IMR-90 (cell line): Measurements from ENCODE around the gene KCNQ5. TPM values are rescaled to one million over a fixed set of nuclear protein-coding genes. Genes with fewer than 3 reads are reported as not detected.

Source experiments
- ATAC-seq: fragments of 200-7000 bp; cut with Tn5 transposase; 2 replicates; pipeline ENCODE4 v1.9.1; 2020; ENCODE audit warnings: low read depth, mild to moderate bottlenecking, moderate library complexity
- BruUV-seq: library from RNA; stranded (reverse); fragments of 400-500 nt; replicated peaks from 2 replicates; lab custom pipeline; 2021; lab: Mats Ljungman, UMichigan
- CTCF ChIA-PET: fragments of 300-600 bp; formaldehyde crosslinking; extraction: SDS; loops from one replicate; lab custom pipeline; 2021; ENCODE audit warnings: antibody characterized with exemption; lab: Yijun Ruan, JAX
- POLR2A ChIA-PET: fragments of 300-600 bp; sonication (Branson Sonifier 250); formaldehyde crosslinking; loops from one replicate; lab custom pipeline; 2022; ENCODE audit warnings: antibody characterized with exemption; ENCODE audit not compliant: unreplicated experiment; lab: Charles Lee
- DNase-seq: peaks from one replicate; pipeline ENCODE4 v3.0.0; 2013
- H2AFZ ChIP-seq: replicated peaks from 2 replicates; pipeline ENCODE3; 2013; ENCODE audit warnings: low read length, mild to moderate bottlenecking; ENCODE audit not compliant: poor library complexity
- H2AK5ac ChIP-seq: 2 replicates; pipeline ENCODE4 v1.6.1; 2013; ENCODE audit warnings: low read depth, low read length, inconsistent platforms
- H2AK9ac ChIP-seq: replicated peaks from 2 replicates; pipeline ENCODE3; 2013; ENCODE audit warnings: mild to moderate bottlenecking, low read depth, low read length, moderate library complexity; ENCODE audit not compliant: poor library complexity
- H2BK120ac ChIP-seq: 2 replicates; pipeline ENCODE4 v1.6.1; 2013; ENCODE audit warnings: low read depth, low read length, inconsistent platforms
- H2BK15ac ChIP-seq: 3 replicates; pipeline ENCODE4 v1.6.1; 2013; ENCODE audit warnings: low read depth, low read length, inconsistent platforms
- H2BK20ac ChIP-seq: 2 replicates; pipeline ENCODE4 v1.6.1; 2013; ENCODE audit warnings: low read depth, mild to moderate bottlenecking, inconsistent platforms, low read length, moderate library complexity
- H2BK5ac ChIP-seq: 2 replicates; pipeline ENCODE4 v1.6.1; 2013; ENCODE audit warnings: mild to moderate bottlenecking, low read depth, low read length, inconsistent platforms; ENCODE audit not compliant: poor library complexity, severe bottlenecking
- H3K14ac ChIP-seq: replicated peaks from 2 replicates; pipeline ENCODE4 v1.6.1; 2013; ENCODE audit warnings: low read depth, low read length, inconsistent platforms
- H3K18ac ChIP-seq: 2 replicates; pipeline ENCODE4 v1.6.1; 2013; ENCODE audit warnings: low read depth, low read length, control low read depth
- H3K23ac ChIP-seq: 2 replicates; pipeline ENCODE4 v1.6.1; 2013; ENCODE audit warnings: low read depth, low read length, inconsistent platforms
- H3K27ac ChIP-seq: 2 replicates; pipeline ENCODE4 v1.5.1; 2013; ENCODE audit warnings: mild to moderate bottlenecking, control low read depth, low read length; ENCODE audit not compliant: insufficient read depth
- H3K27me3 ChIP-seq: 2 replicates; pipeline ENCODE4 v1.6.1; 2013; ENCODE audit warnings: low read length; ENCODE audit not compliant: control insufficient read depth, insufficient read depth
- H3K36me3 ChIP-seq: 2 replicates; pipeline ENCODE4 v1.6.1; 2013; ENCODE audit warnings: low read length, mixed read lengths; ENCODE audit not compliant: control insufficient read depth, insufficient read depth
- H3K4ac ChIP-seq: 2 replicates; pipeline ENCODE4 v1.6.1; 2013; ENCODE audit warnings: low read depth, low read length, inconsistent platforms
- H3K4me1 ChIP-seq: 2 replicates; pipeline ENCODE4 v1.6.1; 2013; ENCODE audit warnings: low read length, mixed read lengths; ENCODE audit not compliant: control insufficient read depth, insufficient read depth
- H3K4me2 ChIP-seq: 2 replicates; pipeline ENCODE4 v1.6.1; 2013; ENCODE audit warnings: low read depth, mild to moderate bottlenecking, control low read depth, low read length, moderate library complexity
- H3K4me3 ChIP-seq: 2 replicates; pipeline ENCODE4 v1.5.1; 2013; ENCODE audit warnings: low read depth, mild to moderate bottlenecking, control low read depth, low read length, moderate library complexity; ENCODE audit not compliant: insufficient read depth
- H3K56ac ChIP-seq: 2 replicates; pipeline ENCODE4 v1.6.1; 2013; ENCODE audit warnings: low read length, inconsistent platforms; ENCODE audit not compliant: insufficient read depth; ENCODE audit errors: extremely low read depth
- H3K79me1 ChIP-seq, 2 experiments: 2 replicates each; pipeline ENCODE4 v1.6.1; 2013; ENCODE audit warnings: low read length in 2 of 2, inconsistent platforms in 1 of 2, low read depth in 1 of 2
- H3K9ac ChIP-seq: 2 replicates; pipeline ENCODE4 v1.6.1; 2013; ENCODE audit warnings: low read depth, low read length, control low read depth
- H3K9me1 ChIP-seq: 2 replicates; pipeline ENCODE4 v1.6.1; 2013; ENCODE audit warnings: low read length, inconsistent platforms; ENCODE audit not compliant: insufficient read depth
- H3K9me3 ChIP-seq: 2 replicates; pipeline ENCODE4 v1.6.1; 2013; ENCODE audit warnings: low read length; ENCODE audit not compliant: control insufficient read depth, insufficient read depth
- H4K20me1 ChIP-seq: 2 replicates; pipeline ENCODE4 v1.6.1; 2013; ENCODE audit warnings: low read length, inconsistent platforms; ENCODE audit not compliant: insufficient read depth
- H4K5ac ChIP-seq: 2 replicates; pipeline ENCODE4 v1.6.1; 2013; ENCODE audit warnings: mild to moderate bottlenecking, low read depth, low read length, control low read depth
- H4K8ac ChIP-seq, 2 experiments: 2 replicates each; pipeline ENCODE4 v1.6.1; 2013; ENCODE audit warnings: low read depth in 2 of 2, low read length in 2 of 2, control low read depth in 1 of 2, inconsistent platforms in 1 of 2
- H4K91ac ChIP-seq: 2 replicates; pipeline ENCODE4 v1.6.1; 2013; ENCODE audit warnings: low read depth, low read length, inconsistent platforms; ENCODE audit not compliant: insufficient read depth
- BHLHE40 ChIP-seq: fragments of 150-350 bp; IDR thresholded peaks from 2 replicates; pipeline ENCODE4 v1.6.1; 2016; ENCODE audit warnings: mild to moderate bottlenecking, low read depth, low read length
- CEBPB ChIP-seq: IDR thresholded peaks from 2 replicates; pipeline ENCODE4 v1.6.1; 2012; ENCODE audit warnings: low read depth, low read length, improper control_type of control experiment
- CHD1 ChIP-seq: IDR thresholded peaks from 2 replicates; pipeline ENCODE4 v1.6.1; 2012; ENCODE audit warnings: low read depth, low read length, improper control_type of control experiment
- CTCF ChIP-seq: conservative IDR thresholded peaks from 2 replicates; pipeline ENCODE4 v1.5.1; 2012; ENCODE audit warnings: mild to moderate bottlenecking, low read depth, low read length, improper control_type of control experiment
- ELK1 ChIP-seq: fragments of 150-350 bp; IDR thresholded peaks from 2 replicates; pipeline ENCODE4 v1.6.1; 2016; ENCODE audit warnings: low read depth, mild to moderate bottlenecking, low read length, moderate library complexity, borderline replicate concordance
- FOS ChIP-seq: fragments of 150-350 bp; IDR thresholded peaks from 2 replicates; pipeline ENCODE4 v1.6.1; 2016; ENCODE audit warnings: low read depth, low read length
- MAFK ChIP-seq: IDR thresholded peaks from 2 replicates; pipeline ENCODE4 v1.6.1; 2012; ENCODE audit warnings: low read depth, low read length, improper control_type of control experiment
- MAZ ChIP-seq: IDR thresholded peaks from 2 replicates; pipeline ENCODE4 v1.6.1; 2012; ENCODE audit warnings: low read depth, mild to moderate bottlenecking, low read length, improper control_type of control experiment, moderate library complexity, borderline replicate concordance
- MXI1 ChIP-seq: IDR thresholded peaks from 2 replicates; pipeline ENCODE4 v1.6.1; 2012; ENCODE audit warnings: low read depth, mild to moderate bottlenecking, low read length, moderate library complexity, borderline replicate concordance
- RAD21 ChIP-seq: IDR thresholded peaks from 2 replicates; pipeline ENCODE4 v1.6.1; 2012; ENCODE audit warnings: low read length, improper control_type of control experiment
- RCOR1 ChIP-seq: IDR thresholded peaks from 2 replicates; pipeline ENCODE4 v1.6.1; 2012; ENCODE audit warnings: mild to moderate bottlenecking, low read length, improper control_type of control experiment; ENCODE audit not compliant: insufficient replicate concordance
- RFX5 ChIP-seq: IDR thresholded peaks from 2 replicates; pipeline ENCODE4 v1.8.0; 2012; ENCODE audit warnings: low read depth, mild to moderate bottlenecking, low read length, moderate library complexity
- SMC3 ChIP-seq: fragments of 150-350 bp; IDR thresholded peaks from 2 replicates; pipeline ENCODE4 v1.6.1; 2016; ENCODE audit warnings: low read depth, mild to moderate bottlenecking, antibody characterized with exemption, low read length, moderate library complexity
- USF2 ChIP-seq: fragments of 150-350 bp; IDR thresholded peaks from 2 replicates; pipeline ENCODE4 v1.6.1; 2017; ENCODE audit warnings: mild to moderate bottlenecking, antibody characterized with exemption, low read length, low read depth
- WGBS, 2 experiments: methylation state at CpG; one replicate each; pipeline versions ENCODE4 v1.1.5 to v1.1.7; 2013; ENCODE audit warnings: missing lambda C conversion rate in 2 of 2; ENCODE audit not compliant: insufficient read length in 1 of 2; ENCODE audit errors: extremely low coverage in 2 of 2; 5-methylcytosine and 5-hydroxymethylcytosine counted together
- dilution Hi-C: fragments of 300-500 bp; cut with HindIII; formaldehyde crosslinking; loops from one replicate; pipeline ENCODE4 v1.14.3; 2018; ENCODE audit warnings: low sequenced_read_pairs; ENCODE audit not compliant: unreplicated experiment
- in situ Hi-C: fragments of 300-500 bp; cut with MboI; formaldehyde crosslinking; loops from 3 replicates; pipeline ENCODE4 v1.14.3; 2019; ENCODE audit warnings: low sequenced_read_pairs, inconsistent platforms, mixed read lengths
- intact Hi-C: fragments of 100-400 bp; cut with micrococcal nuclease; formaldehyde crosslinking; loops from 2 replicates; pipeline ENCODE4 v1.10.0; 2022
- polyA plus RNA-seq, 3 experiments: library from polyadenylated mRNA; depleted of rRNA; stranded (reverse); fragments of >200 nt; gene quantifications; 2 replicates each; pipeline ENCODE4 v1.2.3, GENCODE V29; 2012; ENCODE audit warnings: low replicate concordance in 1 of 3
- total RNA-seq: library from RNA; depleted of rRNA; stranded (reverse); fragments of >200 nt; gene quantifications from 2 replicates; pipeline ENCODE4 v1.2.3, GENCODE V29; 2012

The KCNQ5 gene
- total and polyA plus RNA-seq, 2 of the 4 experiments (the other 2 are of a cell fraction) = 0.75 to 1.3 TPM

- H3K4ac ChIP-seq = no peak overlapping the region
- no peak overlapping the region for H2AFZ ChIP-seq
- ATAC-seq (no peak), DNase-seq (no peak)
- in situ Hi-C loops (no loop called here), intact Hi-C loops (no loop called here), dilution Hi-C loops (no loop called here)
- H4K20me1 ChIP-seq = no peaks in the 10 kb centered on the region
- TF ChIP-seq MAZ (no peak), BHLHE40 (no peak), CTCF (no peak), CHD1 (no peak), MXI1 (no peak), SMC3 (no peak), MAFK (no peak), FOS (no peak), ELK1 (no peak), RAD21 (no peak), USF2 (no peak), RFX5 (no peak), RCOR1 (no peak), CEBPB (no peak)
- POLR2A ChIA-PET = no interaction called here
- no peak overlapping the region for H3K9ac ChIP-seq
- peaks cover under 1% of the 10 kb centered on the region for H3K9me1 ChIP-seq
- H4K5ac ChIP-seq = no peak overlapping the region
- no peak overlapping the region for H3K18ac ChIP-seq
- H3K56ac ChIP-seq = no peak overlapping the region
- no peaks in the 10 kb centered on the region for H3K9me3 ChIP-seq
- no peaks in the 10 kb centered on the region for H3K36me3 ChIP-seq
- H2BK20ac ChIP-seq = no peak overlapping the region
- no peak overlapping the region for H3K23ac ChIP-seq
- no TSS peak for BruUV-seq
- 72% methylated on average over 2 of the region's 3 CpGs; no CpG with 5 or more reads in 1 of the 2 experiments for WGBS, 2 experiments
- no peak overlapping the region for H2BK5ac ChIP-seq
- no peak overlapping the region for H4K8ac ChIP-seq
- H4K91ac ChIP-seq = no peak overlapping the region
- H3K27me3 ChIP-seq = no peaks in the 10 kb centered on the region
- CTCF ChIA-PET = no interaction called here
- no peak overlapping the region for H2AK5ac ChIP-seq
- H3K4me2 ChIP-seq = no peak overlapping the region
- H3K4me1 ChIP-seq = peaks cover 1% of the 10 kb centered on the region; the same call in 1 of the 2 replicates
- no peak overlapping the region for H2BK15ac ChIP-seq
- H3K27ac ChIP-seq = no peak overlapping the region
- H3K79me1 ChIP-seq = no peaks in the 10 kb centered on the region
- no peak overlapping the region for H2AK9ac ChIP-seq
- H3K4me3 ChIP-seq = no peak overlapping the region
- no peak overlapping the region for H2BK120ac ChIP-seq
- no peak overlapping the region for H3K14ac ChIP-seq
These were observed 234.9 kb downstream of the KCNQ5 start for GRCh38 chr6:72856801-72857200.
